ENCODE measurements around the gene MBNL1.

MBNL1 gene

GRCh38 chr3:152374262-152374990, 105.7 kb downstream of the MBNL1 start:
- no peak for DNase-seq

- DNase-seq = no peak
These were observed 106.8 kb downstream of the MBNL1 start for GRCh38 chr3:152375546-152375945.

- peak in 10 of 51 donors; percentile 4 to 40 (median 19) for DNase-seq
These were observed 107.8 kb downstream of the MBNL1 start for GRCh38 chr3:152376351-152377183.

- no peak for DNase-seq
These were observed 108.4 kb downstream of the MBNL1 start for GRCh38 chr3:152377184-152377570.

DNA sequence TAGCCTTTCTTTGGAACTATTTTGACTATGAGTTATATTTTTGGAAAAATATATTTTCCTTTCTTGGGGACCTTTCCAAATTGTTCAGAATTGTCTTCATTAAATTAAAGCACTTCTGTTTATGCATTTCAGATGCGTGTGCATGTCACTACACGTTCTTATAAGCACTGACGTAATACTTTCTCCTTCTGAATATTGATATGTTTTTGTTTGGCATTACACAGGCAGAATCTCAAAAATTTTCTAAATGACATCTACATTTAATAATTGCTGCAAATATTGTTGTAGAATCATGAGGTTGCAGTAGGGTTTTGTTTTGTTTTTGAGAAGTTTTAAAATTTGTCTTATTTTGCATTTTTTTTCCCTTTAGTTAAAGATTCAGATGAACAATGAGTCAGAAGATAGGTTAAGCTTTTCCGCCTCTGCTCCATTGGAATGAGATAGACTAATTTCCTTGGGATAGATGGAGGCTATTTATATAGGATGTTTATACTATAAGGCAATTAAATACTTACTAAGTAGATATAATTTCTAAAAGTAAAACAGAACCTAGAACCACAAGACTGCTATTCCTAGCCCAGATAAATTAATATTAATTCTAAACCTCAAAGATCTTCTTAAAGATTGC, 110.8 kb downstream of the MBNL1 start:
- DNase-seq = no peak

DNA sequence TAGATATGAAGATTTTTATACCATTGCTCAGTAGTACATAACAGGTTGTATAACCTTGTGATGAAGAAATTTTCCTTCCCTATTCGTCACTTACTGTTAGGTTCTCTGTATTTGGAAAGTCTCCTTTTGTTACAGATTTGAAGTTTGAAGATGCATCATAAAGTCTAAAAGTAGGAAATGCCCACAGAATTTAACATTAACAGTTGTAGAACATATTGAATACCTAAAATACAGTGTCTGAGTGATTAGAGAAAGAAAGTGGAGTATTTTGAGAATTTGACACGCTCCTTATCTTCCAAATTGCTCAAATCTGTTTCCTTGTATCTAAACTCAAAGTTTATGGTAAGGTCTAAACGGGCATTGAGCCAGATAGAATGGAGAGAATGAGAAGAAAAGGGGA, 111.3 kb downstream of the MBNL1 start:
- no peak for DNase-seq

DNA sequence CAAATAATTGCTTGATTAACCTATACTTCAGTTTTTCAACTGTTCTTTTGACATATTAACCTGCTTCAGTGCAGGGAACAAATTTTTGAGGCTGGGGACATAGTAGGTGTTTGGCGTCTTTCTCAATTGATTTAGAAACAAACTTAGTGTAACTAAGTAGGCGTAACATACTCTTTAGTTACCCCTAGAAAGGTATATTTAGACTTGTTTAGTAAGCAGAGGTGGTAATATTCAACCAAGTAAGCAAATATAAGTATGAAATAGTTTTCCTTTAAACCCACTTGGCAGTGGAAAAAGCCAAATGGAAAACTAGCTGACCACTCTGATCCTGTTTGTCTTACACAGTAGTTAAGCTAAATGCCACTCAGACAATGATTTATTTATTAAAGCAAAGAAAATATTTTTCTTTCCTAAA, 113.2 kb downstream of the MBNL1 start:
- no peak for DNase-seq

GRCh38 chr3:152382312-152383135, 113.8 kb downstream of the MBNL1 start:
- peak in 1 of 51 donors; percentile 29 for DNase-seq

- DNase-seq = no peak
These were observed 114.4 kb downstream of the MBNL1 start for GRCh38 chr3:152383136-152383606.

- no peak for DNase-seq
These were observed 115.7 kb downstream of the MBNL1 start for GRCh38 chr3:152384412-152384811.

DNA sequence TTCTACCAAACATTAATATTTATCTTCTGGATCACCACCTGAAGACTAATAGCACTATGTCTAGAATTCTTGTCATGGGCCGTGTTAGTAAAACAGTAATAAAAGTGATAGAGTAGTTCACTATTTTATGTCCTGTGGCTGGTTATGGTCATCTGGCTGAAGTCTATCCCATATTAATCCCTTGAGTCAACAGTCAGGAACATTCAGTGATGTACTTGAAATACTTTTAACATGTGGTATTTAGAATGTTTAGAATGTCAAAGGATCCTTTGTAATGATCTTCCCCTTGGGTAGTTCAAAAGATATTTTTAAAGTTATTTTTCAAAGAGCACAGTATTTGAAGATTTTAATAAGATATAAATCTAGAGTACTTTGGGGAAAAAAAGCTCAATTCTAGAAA, 117.0 kb downstream of the MBNL1 start:
- no peak for DNase-seq

- no peak for DNase-seq
These were observed 117.5 kb downstream of the MBNL1 start for GRCh38 chr3:152386208-152386607.

DNA sequence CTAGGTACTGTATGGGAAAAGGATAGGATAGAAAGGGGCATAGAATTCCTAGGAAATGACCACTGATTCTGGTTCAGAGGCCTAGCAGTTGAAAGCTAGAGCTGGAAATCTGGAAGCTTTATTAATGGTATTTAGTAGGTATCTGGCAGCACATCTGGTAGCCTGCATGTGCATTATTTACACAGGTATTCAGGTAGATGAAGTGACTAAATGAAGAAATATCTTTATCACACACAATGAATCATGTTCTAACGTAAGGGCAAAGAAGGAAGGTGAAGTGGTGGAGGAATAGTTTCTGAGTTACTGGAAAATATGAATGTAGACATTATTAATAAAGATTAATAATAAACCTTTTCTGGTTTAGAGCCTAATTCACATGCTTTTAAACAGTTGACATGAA, 119.9 kb downstream of the MBNL1 start:
- no peak for DNase-seq

DNA sequence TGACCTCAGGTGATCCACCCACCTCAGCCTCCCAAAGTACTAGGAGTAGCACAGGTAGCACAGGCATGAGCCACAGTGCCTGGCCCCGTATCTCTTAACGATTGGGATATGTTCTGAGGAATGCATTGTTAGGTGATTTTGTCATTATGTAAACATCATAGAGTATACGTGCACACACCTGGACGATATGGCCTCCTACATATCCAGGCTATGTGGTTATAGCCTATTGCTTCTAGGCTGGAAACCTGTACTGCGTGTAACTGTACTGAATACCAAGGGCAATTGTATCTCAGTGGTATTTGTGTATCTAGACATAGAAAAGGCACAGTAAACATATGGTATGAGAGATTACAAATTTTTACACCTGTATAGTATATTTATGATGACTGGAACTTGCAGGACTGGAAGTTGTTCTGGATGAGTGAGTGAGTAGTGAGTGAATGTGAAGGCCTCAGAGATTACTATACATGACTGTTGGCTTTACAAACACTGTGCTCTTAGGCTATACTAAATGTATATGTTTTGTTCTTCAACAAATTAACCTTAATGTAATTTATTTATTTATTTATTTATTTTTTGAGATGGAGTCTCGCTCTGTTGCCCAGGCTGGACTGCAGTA, 120.7 kb downstream of the MBNL1 start:
- DNase-seq = no peak

GRCh38 chr3:152390647-152391046, 121.9 kb downstream of the MBNL1 start:
- no peak for DNase-seq

GRCh38 chr3:152391671-152392070, 122.9 kb downstream of the MBNL1 start:
- DNase-seq = no peak

GRCh38 chr3:152392272-152392880, 123.6 kb downstream of the MBNL1 start:
- no peak for DNase-seq

GRCh38 chr3:152394246-152394645, 125.5 kb downstream of the MBNL1 start:
- DNase-seq = no peak

DNA sequence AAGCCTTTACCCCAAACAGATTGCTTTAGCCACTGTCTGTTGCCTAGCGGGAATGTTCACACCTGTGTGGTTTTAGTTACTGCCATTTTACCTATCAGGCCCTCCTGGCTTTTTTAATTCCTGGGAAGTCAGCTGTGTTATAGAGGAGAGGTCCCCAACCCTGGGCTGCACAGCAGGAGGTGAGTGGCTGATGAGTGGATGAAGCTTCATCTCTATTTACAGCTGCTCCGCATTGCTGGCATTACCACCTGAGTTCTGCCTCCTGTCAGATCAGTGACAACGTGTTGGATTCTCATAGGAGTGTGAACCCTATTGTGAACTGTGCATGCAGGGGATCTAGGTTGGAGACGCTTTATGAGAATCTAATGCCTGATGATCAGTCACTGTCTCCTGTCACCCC, 127.0 kb downstream of the MBNL1 start:
- no peak for DNase-seq

DNA sequence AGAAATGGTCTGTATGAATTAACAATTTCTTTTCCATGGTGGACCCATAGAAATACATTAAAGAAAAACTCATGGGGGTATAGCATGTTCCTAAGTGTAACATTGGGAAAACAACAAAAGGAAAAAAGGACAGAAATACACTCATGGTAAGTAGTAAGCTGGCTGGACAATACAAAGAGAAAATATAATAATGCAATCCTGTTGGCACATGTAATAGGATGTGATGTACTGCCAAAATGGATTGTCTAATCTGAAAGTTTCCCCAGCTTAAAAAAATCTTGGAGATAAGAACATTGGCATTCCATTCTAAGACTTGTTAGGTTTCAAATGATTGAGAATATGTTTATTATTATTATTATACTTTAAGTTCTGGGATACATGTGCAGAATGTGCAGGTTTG, 128.1 kb downstream of the MBNL1 start:
- no peak for DNase-seq
